BE2C (cell line): ENCODE results near the gene VANGL2.

Source experiments
- DNase-seq: peaks from one replicate; pipeline ENCODE4 v3.0.0-alpha.2; 2020
- H3K27me3 ChIP-seq: fragments of 250-450 bp; sonication (Bioruptor Pico); 2 replicates; pipeline ENCODE4 v1.5.1; 2020; ENCODE audit warnings: mild to moderate bottlenecking
- H3K36me3 ChIP-seq: fragments of 250-450 bp; sonication (Bioruptor Pico); 2 replicates; pipeline ENCODE4 v1.5.1; 2020; ENCODE audit warnings: mild to moderate bottlenecking
- H3K4me1 ChIP-seq: fragments of 250-450 bp; sonication (Bioruptor Pico); 2 replicates; pipeline ENCODE4 v1.5.1; 2020
- H3K4me3 ChIP-seq: 2 replicates; pipeline ENCODE4 v1.5.1; 2011; ENCODE audit warnings: low read depth, low read length
- H3K9me3 ChIP-seq: fragments of 250-450 bp; sonication (Bioruptor Pico); 2 replicates; pipeline ENCODE4 v1.5.1; 2020
- TF ChIP-seq, protein P1 (sequence below): IDR thresholded peaks from 2 replicates; pipeline ENCODE4 v1.5.1; 2012; ENCODE audit warnings: mild to moderate bottlenecking, low read depth, low read length

VANGL2 gene

DNA sequence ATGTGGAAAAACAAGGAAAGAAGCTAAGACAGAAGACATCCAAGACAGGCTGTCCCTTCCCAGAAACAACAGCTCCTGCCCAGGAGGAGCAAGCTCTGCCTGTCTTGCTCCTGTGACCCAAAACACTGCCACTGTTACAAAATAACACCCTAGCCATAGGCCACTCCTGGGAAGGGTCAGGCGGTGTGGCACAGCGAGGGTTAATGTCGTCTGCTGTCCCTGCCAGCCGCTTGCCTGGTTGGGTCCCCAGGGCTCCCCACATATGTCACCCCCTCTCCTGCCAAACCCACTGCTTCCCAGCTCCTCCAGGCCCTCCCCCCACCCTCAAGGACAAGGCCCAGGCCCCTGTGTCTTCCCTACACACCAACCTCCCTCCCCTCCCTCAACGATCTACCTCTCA is 37.4 kb upstream of the VANGL2 start:
- TF ChIP-seq, protein P1, sequence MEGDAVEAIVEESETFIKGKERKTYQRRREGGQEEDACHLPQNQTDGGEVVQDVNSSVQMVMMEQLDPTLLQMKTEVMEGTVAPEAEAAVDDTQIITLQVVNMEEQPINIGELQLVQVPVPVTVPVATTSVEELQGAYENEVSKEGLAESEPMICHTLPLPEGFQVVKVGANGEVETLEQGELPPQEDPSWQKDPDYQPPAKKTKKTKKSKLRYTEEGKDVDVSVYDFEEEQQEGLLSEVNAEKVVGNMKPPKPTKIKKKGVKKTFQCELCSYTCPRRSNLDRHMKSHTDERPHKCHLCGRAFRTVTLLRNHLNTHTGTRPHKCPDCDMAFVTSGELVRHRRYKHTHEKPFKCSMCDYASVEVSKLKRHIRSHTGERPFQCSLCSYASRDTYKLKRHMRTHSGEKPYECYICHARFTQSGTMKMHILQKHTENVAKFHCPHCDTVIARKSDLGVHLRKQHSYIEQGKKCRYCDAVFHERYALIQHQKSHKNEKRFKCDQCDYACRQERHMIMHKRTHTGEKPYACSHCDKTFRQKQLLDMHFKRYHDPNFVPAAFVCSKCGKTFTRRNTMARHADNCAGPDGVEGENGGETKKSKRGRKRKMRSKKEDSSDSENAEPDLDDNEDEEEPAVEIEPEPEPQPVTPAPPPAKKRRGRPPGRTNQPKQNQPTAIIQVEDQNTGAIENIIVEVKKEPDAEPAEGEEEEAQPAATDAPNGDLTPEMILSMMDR: no peak
- no peak overlapping the region for H3K4me3 ChIP-seq
- DNase-seq: no peak

DNA sequence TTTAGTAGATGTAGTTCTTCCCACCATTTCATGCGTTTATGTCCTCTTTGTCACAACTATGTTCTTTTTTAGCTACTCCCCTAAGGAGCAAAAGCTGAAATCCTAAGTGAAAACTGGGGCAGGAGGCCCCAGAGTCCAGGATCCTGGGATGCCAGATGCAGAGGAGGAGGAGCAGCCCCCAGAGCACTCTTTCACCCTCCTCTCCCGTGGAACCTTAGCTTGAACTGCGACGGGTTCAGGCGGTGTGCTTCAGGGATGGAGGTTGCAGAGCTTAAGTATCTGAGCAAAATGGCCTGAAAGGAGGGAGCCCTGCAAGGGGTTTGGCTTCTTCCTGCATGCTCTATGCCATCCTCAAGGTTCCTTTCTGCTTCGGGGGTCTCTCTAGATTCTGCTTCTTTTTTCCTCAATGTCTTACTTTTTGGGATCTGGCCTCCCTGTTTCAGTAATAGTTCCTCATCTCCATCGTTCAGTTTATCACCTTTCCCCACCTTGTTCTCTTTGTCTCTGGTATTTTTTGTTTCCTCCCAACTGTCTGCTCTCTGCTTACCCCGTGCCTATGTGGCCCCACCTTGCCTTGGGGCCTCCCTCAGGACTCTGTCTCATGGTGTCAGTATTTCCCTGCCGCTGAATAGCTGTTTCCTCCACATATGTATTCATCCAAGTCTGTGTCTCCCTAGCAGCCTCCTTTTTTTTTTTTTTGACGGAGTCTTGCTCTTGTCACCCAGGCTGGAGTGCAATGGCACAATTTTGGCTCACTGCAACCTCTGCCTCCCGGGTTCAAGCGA is 36.2 kb upstream of the VANGL2 start:
- Histone ChIP-seq H3K4me3 (no peak overlapping the region), H3K9me3 (no peaks in the 10 kb centered on the region), H3K4me1 (no peaks in the 10 kb centered on the region), H3K36me3 (0 out of 2 replicates have a peak, but pooled peaks cover 3% of the 10 kb centered on the region), H3K27me3 (no peaks in the 10 kb centered on the region)
- no peak for DNase-seq
- TF ChIP-seq, protein P1: no peak

More for the DNA sequence above, 37.4 kb upstream of the VANGL2 start:
- Histone ChIP-seq H3K4me1 (no peaks in the 10 kb centered on the region), H3K36me3 (0 out of 2 replicates have a peak, but pooled peaks cover 3% of the 10 kb centered on the region), H3K27me3 (no peaks in the 10 kb centered on the region), H3K9me3 (no peaks in the 10 kb centered on the region)

- Histone ChIP-seq H3K4me1 (no peaks in the 10 kb centered on the region), H3K27me3 (no peaks in the 10 kb centered on the region), H3K4me3 (no peak overlapping the region), H3K36me3 (no peaks in the 10 kb centered on the region), H3K9me3 (no peaks in the 10 kb centered on the region)
- DNase-seq: no peak
- TF ChIP-seq, protein P1: no peak
Observed at GRCh38 chr1:160365325-160365724, 35.0 kb upstream of the VANGL2 start.

DNA sequence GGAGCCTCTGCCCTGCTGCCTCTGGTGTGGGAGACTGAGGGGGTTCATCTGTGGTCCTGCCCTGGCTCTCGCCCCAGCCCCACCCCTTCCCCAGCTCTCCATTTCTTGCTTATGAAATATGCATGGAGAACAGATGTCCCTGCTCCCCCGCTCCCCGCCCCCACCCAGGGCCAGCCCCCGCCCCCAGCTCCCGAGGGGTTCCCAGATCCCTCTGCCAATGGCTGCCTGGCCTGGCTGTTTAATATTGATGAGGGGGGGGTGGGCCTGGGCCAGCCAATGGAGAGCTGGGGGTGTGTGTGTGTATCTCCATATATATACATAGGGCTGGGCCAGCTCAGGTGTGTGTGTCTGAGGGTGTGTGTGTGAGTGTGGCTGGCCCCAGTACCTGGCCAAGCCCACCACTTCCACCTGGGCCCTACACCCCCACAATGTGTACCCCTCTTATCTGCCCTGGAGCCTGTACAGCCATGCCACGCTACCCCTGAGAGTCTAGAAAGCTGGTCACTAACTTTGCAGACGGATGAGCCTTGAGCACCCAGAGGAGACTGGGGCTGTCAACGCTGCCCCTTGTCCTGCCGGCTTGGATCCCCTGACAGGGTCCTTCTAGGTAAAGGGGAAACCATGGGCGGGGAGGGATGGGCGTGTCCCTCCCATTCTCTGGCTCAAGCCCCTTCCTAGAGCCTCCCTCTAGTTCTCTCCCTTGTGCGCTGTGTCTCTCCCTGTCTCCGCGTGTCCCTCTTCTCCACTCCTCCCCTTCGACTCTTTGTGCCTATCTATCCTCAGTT is 33.4 kb upstream of the VANGL2 start, which contains the start of gene NHLH1:
NHLH1 (plus strand) TSS at position 341 of the 785 bp plus-strand sequence. CDS start 3,661 bp downstream, outside the sequence.
- TF ChIP-seq, protein P1: no peak
- peak; percentile 55 for DNase-seq
- Histone ChIP-seq H3K4me3 (no peak within 1 kb of the TSS), H3K36me3 (no peaks in the 10 kb centered on the region), H3K4me1 (no peaks in the 10 kb centered on the region), H3K27me3 (no peaks in the 10 kb centered on the region), H3K9me3 (no peaks in the 10 kb centered on the region)

DNA sequence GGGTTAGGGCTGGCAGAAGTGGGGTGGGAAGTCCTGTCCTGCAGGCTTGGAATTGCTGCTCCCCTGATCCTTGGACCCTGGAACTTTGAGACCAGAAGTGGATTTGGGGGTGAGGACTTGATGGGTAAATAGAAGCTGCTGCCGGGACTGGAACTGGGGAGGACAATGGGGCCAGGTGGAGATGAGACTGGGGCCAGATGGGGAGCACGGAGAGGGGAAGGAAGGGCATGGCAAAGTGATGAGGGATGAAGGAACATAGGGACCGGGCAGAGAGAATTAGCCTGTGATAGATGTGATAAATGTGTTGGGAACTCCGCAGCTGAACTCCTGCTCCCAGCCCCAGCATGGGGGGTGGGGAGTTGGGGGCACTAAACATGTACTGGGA is 32.9 kb upstream of the VANGL2 start:
- no peak for DNase-seq
- H3K36me3 ChIP-seq: no peaks in the 10 kb centered on the region
- TF ChIP-seq, protein P1: no peak
- no peak overlapping the region for H3K4me3 ChIP-seq
- H3K27me3 ChIP-seq: no peaks in the 10 kb centered on the region
- H3K9me3 ChIP-seq: no peaks in the 10 kb centered on the region
- H3K4me1 ChIP-seq: no peaks in the 10 kb centered on the region
